ENCODE results near the gene SHFL. TPM values are rescaled to one million over a fixed set of nuclear protein-coding genes. Genes with fewer than 3 reads are reported as not detected.

SHFL gene
- total RNA-seq, 4 donors from 2014 or later: 17.4 to 34.9 (median 26.1) TPM

- no peak for DNase-seq (ENCODE audit: extremely low spot score)
- TF ChIP-seq POLR2A (IDR thresholded peaks at IDR 0.05; ENCODE audit: low read depth): no peak
- TF ChIP-seq POLR2AphosphoS5 (IDR thresholded peaks at IDR 0.05): no peak
- no peak for TF ChIP-seq EP300 (IDR thresholded peaks at IDR 0.05)
- no peak for TF ChIP-seq CTCF (IDR thresholded peaks at IDR 0.05)
- Histone ChIP-seq H3K27ac (replicated peaks in 1 of 4) (no peak overlapping the region), H3K4me1 (no peaks in the 10 kb centered on the region), H3K9me3 (peaks cover 0 to 62% (median 55%) of the 10 kb centered on the region in 4 donors), H3K4me3 (no peak overlapping the region), H3K36me3 (no peaks in the 10 kb centered on the region), H3K27me3 (peaks cover 0 to 60% (median 0%) of the 10 kb centered on the region in 4 donors)
- intact Hi-C loops (cut with DNase I): no loop called here
- 88% methylated on average over 1 of the region's 1 CpG for WGBS
These were observed 41.7 kb upstream of the SHFL start for GRCh38 chr19:10044390-10044789.

GRCh38 chr19:10045371-10045770 is 40.7 kb upstream of the SHFL start:
- no peak overlapping the region for H3K27ac ChIP-seq (replicated peaks in 1 of 4)
- H3K9me3 ChIP-seq: peaks cover 0 to 61% (median 55%) of the 10 kb centered on the region in 4 donors
- H3K27me3 ChIP-seq: peaks cover 0 to 50% (median 0%) of the 10 kb centered on the region in 4 donors
- no peak for TF ChIP-seq CTCF (IDR thresholded peaks at IDR 0.05)
- no peak for TF ChIP-seq POLR2AphosphoS5 (IDR thresholded peaks at IDR 0.05)
- TF ChIP-seq POLR2A (IDR thresholded peaks at IDR 0.05; ENCODE audit: low read depth): no peak
- TF ChIP-seq EP300 (IDR thresholded peaks at IDR 0.05): no peak
- H3K4me3 ChIP-seq: no peak overlapping the region
- no peaks in the 10 kb centered on the region for H3K36me3 ChIP-seq
- WGBS: 67% methylated on average over 1 of the region's 1 CpG
- DNase-seq (ENCODE audit: extremely low spot score): no peak
- H3K4me1 ChIP-seq: no peaks in the 10 kb centered on the region
- intact Hi-C loops (cut with DNase I): no loop called here

GRCh38 chr19:10049626-10050025 is 36.5 kb upstream of the SHFL start:
- DNase-seq (ENCODE audit: extremely low spot score): no peak
- TF ChIP-seq POLR2AphosphoS5 (IDR thresholded peaks at IDR 0.05) (no peak), POLR2A (IDR thresholded peaks at IDR 0.05; ENCODE audit: low read depth) (no peak), EP300 (IDR thresholded peaks at IDR 0.05) (no peak), CTCF (IDR thresholded peaks at IDR 0.05) (no peak)
- H3K36me3 ChIP-seq: no peaks in the 10 kb centered on the region
- H3K27me3 ChIP-seq: peaks cover 0 to 50% (median 0%) of the 10 kb centered on the region in 4 donors
- intact Hi-C loops (cut with DNase I): no loop called here
- H3K4me3 ChIP-seq: no peak overlapping the region
- H3K9me3 ChIP-seq: peaks cover 0 to 19% (median 16%) of the 10 kb centered on the region in 4 donors
- H3K4me1 ChIP-seq: no peaks in the 10 kb centered on the region
- WGBS: 40% methylated on average over 2 of the region's 2 CpGs
- H3K27ac ChIP-seq (replicated peaks in 1 of 4): no peak overlapping the region

- H3K4me3 ChIP-seq: no peak overlapping the region
- H3K4me1 ChIP-seq: no peaks in the 10 kb centered on the region
- peaks cover 0 to 36% (median 0%) of the 10 kb centered on the region in 4 donors for H3K27me3 ChIP-seq
- DNase-seq (ENCODE audit: extremely low spot score): no peak
- no peak overlapping the region for H3K27ac ChIP-seq (replicated peaks in 1 of 4)
- H3K9me3 ChIP-seq: no peaks in the 10 kb centered on the region
- H3K36me3 ChIP-seq: no peaks in the 10 kb centered on the region
- 83% methylated on average over 14 of the region's 21 CpGs for WGBS
- intact Hi-C loops (cut with DNase I): no loop called here
- TF ChIP-seq POLR2AphosphoS5 (IDR thresholded peaks at IDR 0.05) (no peak), EP300 (IDR thresholded peaks at IDR 0.05) (no peak), CTCF (IDR thresholded peaks at IDR 0.05) (no peak), POLR2A (IDR thresholded peaks at IDR 0.05; ENCODE audit: low read depth) (no peak)
These were observed 33.3 kb upstream of the SHFL start for GRCh38 chr19:10052602-10053360.

Data from esophagus muscularis mucosa (tissue), 4 donors.